Stimulated activated CD4-positive, alpha-beta T cell treated with anti-CD3 and anti-CD28 coated beads, TNF-alpha, amount 100 ng/mL, for 4 hours (primary cell): ENCODE results near the gene RRP12.
"Not testable (repeated sequence)": the region's sequence is repeated elsewhere in the genome, so short reads cannot be mapped to it uniquely, and the experiment has no call there.

Experiments used
- DNase-seq, 3 experiments: peaks; one replicate each; pipeline ENCODE4 v3.0.0-alpha.2; 2020; ENCODE audit warnings: low read depth in 3 of 3

The RRP12 gene

GRCh38 chr10:97408496-97408992 lies 7.4 kb upstream of the RRP12 start:
- no peak for DNase-seq

GRCh38 chr10:97407952-97408248 lies 6.8 kb upstream of the RRP12 start:
- DNase-seq: no peak

DNA sequence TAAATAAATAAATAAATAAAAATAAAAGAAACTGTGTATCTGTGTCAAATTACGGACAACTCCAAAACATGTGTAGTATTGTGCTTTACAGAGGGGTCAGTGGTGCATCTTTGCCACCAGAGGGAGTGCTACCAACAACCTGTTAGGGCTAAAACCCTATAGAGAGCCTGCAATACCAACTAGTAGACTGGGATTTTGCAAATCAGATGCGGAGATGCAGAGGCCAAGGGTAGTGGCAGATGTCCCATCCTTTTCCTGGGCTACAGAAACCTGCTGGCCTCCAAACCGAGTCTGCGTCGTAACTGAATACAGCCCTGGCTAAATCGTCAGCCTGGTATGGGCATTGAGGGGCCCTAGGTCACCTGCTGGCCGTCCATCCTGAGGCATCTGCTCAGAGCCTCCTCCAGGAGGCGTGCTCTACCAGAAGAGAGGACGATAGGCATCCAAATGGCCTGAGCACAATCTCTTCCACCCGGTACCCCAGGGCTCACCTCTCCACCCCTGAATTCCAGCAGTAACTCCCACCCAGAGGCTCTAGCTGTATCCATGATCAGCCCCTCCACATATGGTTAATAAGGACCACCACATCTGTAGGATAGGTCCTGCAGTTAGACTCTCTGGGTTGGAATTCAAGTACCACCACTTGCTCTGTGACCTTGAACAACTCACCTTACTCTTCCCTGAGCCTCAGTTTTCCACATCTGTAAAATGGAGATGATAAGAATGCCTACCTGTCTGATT lies 6.2 kb upstream of the RRP12 start:
- peak in 2 of 3 experiments; percentile 37 to 53 for DNase-seq

DNA sequence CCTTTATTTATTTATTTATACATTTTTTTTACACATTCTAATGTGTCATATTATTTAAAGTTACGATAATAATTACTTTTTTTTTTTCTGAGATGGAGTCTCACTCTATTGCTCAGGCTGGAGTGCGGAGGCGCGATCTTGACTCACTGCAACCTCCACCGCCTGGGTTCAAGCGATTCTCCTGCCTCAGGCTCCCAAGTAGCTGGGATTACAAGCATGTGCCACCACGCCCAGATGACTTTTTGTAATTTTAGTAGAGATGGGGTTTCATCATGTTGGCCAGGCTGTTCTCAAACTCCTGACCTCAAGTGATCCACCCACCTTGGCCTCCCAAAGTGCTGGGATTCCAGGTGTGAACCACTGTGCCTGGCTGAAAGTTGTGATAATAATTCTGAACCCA lies 5.3 kb upstream of the RRP12 start:
- not testable (repeated sequence) for DNase-seq

DNA sequence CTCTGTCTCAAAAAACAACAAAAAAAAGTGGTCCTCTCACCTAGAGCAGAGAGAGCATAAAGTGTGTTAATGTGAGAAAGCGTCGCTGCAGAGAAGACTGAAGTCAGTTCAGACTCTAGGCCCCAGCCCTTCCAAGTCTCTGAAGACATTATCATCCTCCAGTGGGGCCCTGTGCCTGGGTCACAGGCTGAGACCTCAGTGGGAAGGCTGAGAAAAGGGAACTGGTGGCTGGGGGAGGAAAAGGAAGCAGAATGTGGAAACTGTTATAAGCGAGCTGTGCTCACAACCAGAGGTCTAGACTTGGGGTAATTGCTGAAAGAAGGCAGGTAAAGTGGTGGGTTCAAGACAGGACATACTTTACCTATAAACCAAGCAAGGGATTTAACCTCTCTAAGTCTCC lies 4.9 kb upstream of the RRP12 start:
- no peak for DNase-seq

GRCh38 chr10:97404044-97404443 lies 2.9 kb upstream of the RRP12 start:
- DNase-seq: no peak

DNA sequence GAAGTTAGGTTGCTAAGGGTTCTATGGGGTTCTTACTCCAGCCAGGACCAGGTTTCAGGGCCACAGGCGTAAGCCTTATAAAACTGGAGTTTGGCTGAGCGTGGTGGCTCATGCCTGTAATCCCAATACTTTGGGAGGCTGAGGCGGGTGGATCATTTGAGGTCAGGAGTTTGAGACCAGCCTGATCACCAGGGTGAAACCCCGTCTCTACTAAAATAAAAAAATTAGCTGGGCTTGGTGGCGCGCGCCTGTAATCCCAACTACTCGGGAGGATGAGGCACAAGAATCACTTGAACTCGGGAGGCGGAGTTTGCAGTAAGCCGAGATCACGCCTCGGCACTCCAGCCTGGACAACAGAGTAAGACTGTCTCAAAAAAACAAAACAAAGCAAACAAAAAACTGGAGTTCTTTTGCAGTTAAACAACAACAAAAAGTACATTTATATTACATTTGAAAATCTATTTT lies 347 bp upstream of the RRP12 start:
- DNase-seq: no peak

DNA sequence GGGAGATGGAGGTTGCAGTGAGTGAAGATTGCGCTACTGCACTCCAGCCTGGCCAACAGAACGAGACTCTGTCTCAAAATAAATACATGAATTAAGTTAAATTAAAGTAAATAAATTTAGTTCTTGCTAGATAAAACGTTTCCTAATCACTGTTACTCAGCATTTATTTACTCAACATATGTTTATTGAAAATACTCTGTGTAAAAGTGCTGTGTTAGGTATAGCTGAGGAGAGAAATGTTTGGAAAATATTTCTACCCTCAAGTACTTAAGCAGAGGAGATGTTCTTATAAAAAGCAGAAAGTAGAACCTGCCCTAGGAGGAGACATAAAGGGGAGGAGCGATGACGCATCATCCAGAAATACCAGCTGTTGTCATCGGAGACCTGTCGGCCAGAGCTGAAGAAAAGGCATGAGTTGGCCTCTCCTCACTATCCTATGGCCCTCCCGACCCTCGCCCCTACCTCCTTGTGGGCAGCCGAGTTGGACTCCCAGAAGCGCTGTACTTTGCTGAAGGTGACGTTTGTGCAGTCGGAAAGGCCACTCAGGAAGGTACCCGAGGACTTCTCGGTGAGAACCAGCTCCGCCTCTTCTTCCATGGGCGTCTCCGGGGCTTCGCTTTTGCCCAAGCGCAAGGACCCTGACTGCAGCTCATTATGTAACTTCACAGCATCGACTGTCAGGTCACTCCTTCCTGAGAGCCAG lies 1.1 kb downstream of the RRP12 start:
- DNase-seq: no peak

- no peak for DNase-seq
Observed at GRCh38 chr10:97396056-97396455, 5.1 kb downstream of the RRP12 start.

DNA sequence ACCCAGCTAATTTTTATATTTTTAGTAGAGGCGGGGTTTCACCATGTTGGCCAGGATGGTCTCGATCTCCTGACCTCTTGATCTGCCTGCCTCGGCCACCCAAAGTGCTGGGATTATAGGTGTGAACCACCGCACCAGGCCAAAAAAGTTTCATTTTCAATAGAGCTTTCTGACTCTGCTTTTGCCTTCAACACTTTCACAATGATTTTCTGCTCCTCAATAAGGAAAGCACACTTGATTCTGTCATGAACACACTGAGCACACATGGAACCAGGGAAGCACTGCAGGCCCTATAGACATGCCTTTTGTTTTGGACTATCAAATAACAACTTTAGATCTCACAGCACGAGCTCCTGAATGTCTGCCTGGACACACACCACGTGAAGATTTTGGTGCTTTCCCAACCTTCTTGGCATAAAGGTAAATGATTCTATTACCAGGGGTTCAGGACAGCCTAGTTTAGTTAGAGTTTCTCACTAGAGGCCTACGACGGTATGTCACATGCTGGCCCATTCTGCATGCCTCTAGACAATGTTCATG lies 8.0 kb downstream of the RRP12 start:
- no peak for DNase-seq

GRCh38 chr10:97390091-97390490 lies 11.0 kb downstream of the RRP12 start:
- no peak for DNase-seq

GRCh38 chr10:97388152-97388551 lies 13.0 kb downstream of the RRP12 start:
- DNase-seq: no peak

- no peak for DNase-seq
Observed at GRCh38 chr10:97385565-97385964, 15.6 kb downstream of the RRP12 start.

DNA sequence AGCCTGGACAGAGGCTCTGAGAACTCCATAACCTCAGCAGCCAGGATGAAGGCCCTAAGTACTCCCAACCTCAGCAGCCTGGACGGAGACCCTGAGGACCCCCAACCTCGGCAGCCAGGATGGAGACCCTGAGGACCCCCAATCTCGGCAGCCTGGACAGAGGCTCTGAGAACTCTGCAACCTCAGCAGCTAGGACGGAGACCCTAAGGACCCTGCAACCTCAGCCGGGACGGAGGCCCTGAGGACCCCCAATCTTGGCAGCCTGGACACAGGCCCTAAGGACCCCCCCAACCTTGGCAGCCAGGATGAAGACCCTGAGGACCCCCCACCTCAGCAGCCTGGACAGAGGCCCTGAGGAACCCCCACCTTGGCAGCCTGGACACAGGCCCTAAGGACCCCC lies 16.5 kb downstream of the RRP12 start:
- DNase-seq: no peak

DNA sequence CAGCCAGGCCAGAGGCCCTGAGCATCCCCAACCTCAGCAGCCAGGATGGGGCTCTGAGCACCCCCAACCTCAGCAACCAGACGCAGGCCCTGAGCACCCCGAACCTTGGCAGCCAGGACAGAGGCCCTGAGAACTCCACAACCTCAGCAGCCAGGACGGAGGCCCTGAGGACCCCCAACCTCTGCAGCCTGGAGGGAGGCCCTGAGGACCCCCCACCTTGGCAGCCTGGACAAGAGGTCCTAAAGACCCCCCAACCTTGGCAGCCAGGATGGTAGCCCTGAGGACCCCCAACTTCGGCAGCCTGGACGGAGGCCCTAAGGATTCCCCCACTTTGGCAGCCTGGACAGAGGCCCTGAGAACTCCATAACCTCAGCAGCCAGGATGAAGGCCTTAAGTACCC lies 17.0 kb downstream of the RRP12 start:
- no peak for DNase-seq

GRCh38 chr10:97383159-97383558 lies 18.0 kb downstream of the RRP12 start:
- no peak for DNase-seq

GRCh38 chr10:97381626-97382025 lies 19.5 kb downstream of the RRP12 start:
- no peak for DNase-seq

GRCh38 chr10:97380516-97380915 lies 20.6 kb downstream of the RRP12 start:
- no peak for DNase-seq

- DNase-seq: no peak
Observed at GRCh38 chr10:97378933-97379921, 21.9 kb downstream of the RRP12 start.

- no peak for DNase-seq
Observed at GRCh38 chr10:97376413-97376812, 24.7 kb downstream of the RRP12 start.

GRCh38 chr10:97373456-97373855 lies 27.7 kb downstream of the RRP12 start:
- no peak for DNase-seq
